HG02870 (cell line): Measurements from ENCODE around the gene TEN1.
"Not testable (repeated sequence)": the region's sequence is repeated elsewhere in the genome, so short reads cannot be mapped to it uniquely, and the experiment has no call there.

ENCODE experiments used
- ATAC-seq: cut with Tn5 transposase; IDR thresholded peaks from one replicate; pipeline ENCODE4 v1.9.1; 2021; ENCODE audit warnings: mild to moderate bottlenecking, moderate library complexity; ENCODE audit not compliant: unreplicated experiment

Gene TEN1, protein sequence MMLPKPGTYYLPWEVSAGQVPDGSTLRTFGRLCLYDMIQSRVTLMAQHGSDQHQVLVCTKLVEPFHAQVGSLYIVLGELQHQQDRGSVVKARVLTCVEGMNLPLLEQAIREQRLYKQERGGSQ

DNA sequence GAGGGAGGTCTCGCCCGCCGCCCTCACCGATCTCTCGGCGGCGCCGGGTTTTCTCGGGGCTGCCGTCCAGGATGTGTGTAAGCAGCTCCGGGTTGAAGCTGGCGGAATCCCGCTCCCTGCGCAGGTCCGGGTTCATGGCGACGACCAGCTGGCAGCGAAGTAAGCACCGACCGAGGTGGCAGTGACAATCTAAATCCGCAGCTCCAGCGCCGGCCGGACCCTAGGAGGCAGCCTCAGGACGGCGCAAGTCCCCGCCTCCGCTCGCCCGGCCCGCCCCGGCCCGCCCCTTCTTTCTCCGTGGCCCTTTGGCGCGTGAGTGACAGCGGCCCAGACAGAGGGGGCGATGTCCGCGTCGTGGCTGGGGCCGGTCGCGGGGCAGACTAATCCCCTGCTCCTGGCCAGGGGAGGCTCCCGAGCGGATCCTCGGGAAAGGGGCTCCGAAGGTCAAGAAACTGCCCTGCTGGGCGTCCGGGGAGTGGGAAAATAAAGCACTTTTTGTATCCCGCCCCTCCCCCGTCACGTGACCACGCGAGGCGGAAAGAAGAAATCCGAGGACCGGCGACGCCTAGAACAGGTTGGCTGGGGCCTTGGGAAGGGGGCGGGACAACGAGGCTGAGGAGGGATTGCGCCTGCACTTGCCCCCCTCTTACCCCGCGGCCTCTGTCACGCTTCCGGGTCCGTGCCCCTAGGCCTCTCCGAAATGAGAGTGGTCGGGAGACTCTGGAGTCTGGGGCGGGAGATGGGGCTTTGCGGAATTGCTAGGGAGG is at the start of gene TEN1, which contains the start of gene ACOX1:
Gene TEN1, plus strand, starts transcription at position 303 of the 767 bp plus-strand sequence. CDS start 6,953 bp downstream, outside the sequence.
Gene ACOX1, minus strand, starts transcription at position 229 of the 767 bp plus-strand sequence. Its CDS starts 93 bp downstream, at position 136.
- peak; percentile 92 for ATAC-seq

DNA sequence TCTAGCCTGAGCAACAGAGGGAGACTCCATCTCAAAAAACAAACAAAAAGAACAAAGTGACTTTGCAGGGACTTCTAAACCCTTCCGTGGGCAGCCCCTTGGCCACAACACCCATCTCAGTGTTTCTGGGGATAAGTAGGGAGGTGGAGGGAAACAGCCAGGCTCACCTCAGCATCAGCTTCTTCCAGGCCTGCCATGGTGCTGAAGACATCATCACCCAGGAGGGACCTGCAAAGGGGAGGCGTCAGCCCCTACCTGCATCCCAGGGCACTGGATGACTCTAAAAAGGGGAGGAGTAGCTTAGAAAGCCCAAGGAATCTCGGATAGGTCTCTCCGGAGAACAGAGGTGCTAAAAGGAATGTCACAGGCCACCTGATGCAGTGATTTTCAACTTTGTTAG is 48.0 kb upstream of the TEN1 start:
- ATAC-seq, result no peak

DNA sequence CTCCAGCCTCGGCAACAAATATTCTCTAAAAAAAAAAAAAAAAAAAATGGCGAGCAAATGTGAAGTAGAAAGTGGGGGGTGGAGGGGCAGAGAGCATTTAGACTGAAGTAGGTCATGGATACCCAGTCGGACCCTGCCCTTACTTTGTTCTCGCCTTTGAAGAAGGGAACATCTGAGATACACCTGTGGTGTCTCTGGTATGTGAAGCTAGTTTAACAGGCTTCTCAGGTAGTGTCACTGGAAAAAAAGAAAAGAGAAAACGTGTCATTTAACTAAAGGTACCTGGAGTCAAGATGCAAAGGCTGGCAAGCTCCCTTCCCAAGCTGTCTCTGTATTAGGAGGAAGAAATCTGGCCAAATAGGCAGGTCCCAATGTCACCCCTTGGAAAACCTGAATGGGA is 46.2 kb upstream of the TEN1 start:
- no peak for ATAC-seq

DNA sequence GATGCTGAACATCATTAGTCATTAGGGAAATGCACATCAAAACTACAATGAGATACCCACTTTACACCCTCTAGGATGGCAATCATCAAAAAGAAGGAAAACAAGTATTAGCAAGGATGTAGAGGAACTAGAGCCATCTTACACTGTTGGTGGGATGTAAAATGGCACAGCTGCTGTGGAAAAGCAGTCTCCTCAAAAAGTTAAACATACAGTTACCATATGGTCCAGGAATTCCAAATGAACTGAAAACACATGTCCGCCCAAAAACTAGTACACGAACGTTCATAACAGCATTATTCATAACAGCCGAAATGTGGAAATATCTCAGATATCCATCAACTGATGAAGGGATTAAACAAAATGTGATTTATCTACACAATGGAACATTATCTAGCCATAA is 45.2 kb upstream of the TEN1 start:
- ATAC-seq, result no peak

DNA sequence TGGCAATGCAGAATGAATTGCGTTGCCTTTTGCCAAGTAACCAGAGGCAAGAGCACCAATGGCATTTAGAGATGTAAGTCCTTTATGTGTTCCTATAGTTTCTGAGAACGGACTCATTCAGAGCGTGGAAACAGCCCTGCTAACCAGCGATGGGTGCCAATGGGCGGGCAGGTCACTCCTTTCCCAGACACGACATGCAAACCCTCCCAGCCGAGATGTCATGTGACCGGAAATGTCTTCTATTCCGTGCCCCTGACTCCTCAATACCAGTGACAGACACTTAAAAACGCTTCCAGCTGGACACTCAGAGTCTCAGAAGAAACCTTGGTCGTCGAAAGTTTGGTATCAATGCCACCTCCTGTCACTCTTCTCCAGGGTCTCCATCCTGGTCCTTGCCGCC is 41.4 kb upstream of the TEN1 start:
- no peak for ATAC-seq

DNA sequence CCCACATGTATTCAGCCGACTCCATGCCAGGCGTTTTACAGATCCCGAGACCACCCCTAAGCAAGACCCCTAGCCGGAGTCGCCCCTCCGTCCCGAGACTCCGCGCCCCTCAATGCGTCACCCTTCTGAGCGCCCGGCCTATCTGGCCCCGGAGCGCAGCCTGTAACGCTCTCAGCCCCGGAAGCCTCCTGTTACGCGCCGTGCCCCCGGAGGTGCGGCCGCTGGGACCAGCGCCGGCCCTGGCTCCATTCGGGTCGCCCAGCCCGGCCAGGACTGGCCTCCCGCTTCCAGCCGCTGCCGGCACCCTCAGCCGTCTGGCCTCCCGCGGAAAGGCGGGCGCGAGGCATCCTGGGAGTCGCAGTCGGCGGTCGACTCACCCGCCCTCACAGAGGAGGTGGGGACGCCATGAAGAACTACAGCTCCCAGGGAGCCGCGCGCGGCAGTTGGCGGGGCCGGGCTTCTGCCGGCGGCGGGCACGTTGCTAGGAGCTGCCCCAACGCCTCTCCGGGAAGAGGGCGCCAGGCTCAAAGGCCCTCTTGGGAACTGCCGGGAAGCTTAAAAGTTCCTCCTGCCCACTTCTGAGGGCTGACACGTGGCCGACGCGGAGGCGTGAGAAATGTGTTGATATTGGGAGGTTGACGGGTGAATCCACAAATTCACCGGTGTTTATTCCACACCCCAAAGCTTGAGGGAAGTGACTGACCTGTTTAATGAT is 38.2 kb upstream of the TEN1 start, which contains the start of gene FBF1:
Gene FBF1, minus strand, starts transcription at position 316 of the 715 bp plus-strand sequence. CDS start 2,893 bp downstream, outside the sequence.
- ATAC-seq, result peak; percentile 83

DNA sequence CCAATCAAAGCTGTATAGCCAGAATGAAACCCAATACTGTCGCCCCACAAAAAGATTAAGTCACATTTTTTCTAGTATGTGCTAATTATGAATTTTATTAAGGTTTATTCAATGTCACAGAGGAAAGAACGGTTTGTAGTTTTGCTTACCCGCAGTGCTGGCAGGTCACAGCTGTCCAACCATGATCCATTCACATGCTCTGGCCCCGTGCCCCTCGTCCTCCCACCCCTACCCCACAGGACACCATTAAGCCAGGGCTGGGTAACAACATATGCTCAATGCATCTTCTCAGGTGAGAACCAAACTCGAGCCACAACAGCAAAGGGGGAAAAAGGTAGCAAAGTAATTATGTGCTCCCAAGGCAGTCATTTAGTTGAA is 37.6 kb upstream of the TEN1 start:
- ATAC-seq, result no peak

DNA sequence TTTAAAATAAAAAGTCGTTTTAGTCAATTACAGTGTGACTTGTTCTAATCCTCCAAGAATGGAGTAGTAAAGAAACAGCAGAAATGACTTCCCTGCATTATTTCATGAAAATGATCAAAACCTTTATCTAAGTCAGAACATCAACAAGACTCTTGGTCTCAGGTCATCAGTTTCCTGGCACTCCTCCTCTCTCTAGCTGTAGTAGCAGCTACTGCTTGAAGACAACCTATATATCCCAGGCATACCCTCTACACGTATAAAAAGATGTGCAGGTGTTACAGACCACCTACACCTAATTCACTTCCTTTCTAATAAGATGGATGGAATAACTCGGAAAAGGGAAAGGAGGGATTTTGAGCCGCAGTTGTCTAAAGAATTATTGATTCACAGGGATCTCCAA is 36.6 kb upstream of the TEN1 start:
- no peak for ATAC-seq

DNA sequence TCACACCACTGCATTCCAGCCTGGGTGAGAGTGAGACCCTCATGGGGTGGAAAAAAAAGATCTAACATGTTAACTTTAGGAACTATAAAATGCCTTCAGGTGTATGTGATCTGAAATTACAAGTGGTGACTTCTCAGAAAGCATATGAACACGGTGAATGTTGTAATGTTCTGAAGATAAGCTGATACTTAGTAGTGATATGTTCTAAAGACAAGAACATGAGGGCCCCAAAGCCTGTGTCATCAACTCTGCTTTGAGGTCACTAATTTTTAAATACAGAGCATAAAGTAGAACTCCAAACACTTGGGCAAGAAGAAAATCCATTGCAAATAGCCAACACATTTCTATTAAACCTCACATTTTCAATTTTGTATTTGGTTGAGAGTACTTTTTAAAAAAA is 35.5 kb upstream of the TEN1 start:
- ATAC-seq, result no peak

DNA sequence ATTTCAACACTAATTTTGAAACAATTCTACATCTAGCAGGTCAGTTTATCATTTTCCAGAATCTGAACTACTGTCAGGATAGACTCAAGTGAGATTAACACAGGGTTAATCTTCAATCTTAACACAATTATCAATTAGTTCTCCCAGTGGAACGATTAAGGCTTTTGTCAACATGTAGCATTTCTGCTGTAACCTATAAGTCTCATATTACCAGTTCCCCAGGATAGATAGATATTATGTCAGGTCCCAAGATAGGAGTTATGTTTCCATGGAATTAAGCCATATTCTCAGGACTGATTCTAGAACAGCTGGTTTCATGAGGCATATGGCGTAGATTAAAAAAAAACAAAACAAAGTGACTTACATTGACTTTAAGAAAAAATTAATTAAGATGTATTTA is 33.8 kb upstream of the TEN1 start:
- ATAC-seq, result no peak

DNA sequence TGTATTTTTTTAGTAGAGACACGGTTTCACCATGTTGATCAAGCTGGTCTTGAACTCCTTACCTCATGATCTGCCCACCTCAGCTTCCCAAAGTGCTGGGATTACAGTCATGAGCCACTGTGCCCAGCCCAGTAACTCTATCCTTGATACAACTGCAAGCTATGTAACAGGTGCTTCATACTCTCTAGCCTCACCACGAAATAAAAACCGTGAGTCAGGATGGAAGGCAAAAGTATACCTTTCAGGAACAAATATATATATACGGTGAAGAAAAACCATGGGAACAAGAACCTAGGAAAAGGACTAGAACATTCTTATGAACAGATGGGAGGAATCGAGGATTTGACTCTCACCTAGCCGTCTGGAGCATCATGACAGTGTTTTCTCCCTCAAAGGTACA is 28.6 kb upstream of the TEN1 start:
- no peak for ATAC-seq

DNA sequence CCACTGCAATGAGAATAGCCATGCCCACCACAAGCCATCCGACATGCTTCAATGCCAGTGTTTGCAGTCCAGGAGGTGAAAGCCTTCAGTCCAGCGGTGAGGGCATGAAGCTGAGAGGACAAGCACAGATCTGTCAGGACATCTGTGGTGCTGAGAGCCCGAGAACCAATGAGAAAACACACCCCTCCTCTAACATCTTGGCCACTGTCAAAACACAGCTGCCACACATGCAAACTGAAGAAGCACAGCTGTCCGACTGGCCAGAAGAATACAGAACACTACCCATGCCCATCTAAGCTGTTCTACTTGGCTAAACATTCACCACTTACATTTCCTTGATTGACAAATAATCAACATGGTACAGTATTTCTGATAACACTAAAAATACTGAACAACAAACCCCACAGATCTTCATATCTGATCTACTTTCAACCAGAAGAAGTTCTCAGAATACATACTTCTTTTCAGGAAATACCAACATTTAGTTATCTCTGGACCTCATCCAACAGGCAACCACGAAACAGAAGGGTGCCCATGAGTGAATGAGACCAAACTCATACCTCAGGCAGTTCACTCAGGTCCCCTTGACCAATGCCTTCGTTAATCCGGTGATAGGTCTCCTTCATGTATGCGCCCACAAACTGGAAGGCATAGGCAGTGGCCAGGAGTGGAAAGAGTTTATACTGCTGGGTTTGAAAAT is 28.0 kb upstream of the TEN1 start:
- no peak for ATAC-seq

DNA sequence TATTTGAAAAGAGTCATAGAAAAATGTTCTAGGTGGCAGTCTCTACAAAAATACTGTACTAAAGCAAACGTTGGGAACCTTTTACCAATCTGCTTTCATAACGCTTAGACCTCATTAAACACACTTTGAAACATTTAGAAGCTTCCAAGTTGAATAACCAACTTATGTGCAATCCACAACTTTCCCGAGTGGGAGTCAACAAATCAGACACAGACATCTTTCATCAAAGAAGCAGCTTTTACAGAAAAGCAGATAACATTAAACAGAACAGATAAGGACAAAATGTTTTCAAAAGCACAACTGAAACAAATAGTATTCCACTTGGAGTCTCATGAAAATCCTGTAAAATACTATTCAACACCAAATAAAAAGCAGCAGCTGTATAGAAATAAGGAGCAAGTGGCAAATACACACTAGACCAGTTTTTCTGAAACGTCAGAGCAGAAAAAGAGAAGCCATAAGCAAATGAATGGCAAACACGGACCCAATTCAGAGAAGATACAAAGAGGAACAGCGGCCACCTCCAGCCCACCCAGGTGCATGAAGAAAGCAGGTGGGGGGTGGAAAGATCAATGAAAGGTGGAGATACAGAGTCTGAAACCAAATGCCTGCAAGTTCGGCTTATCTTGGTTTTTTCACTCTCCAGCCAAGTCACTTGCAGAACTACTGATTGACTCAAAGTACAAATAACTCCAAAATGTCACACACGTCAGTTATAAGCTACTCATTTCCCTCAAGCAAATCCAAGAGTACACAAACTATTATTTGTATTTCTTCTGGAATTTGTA is 19.8 kb upstream of the TEN1 start:
- no peak for ATAC-seq

DNA sequence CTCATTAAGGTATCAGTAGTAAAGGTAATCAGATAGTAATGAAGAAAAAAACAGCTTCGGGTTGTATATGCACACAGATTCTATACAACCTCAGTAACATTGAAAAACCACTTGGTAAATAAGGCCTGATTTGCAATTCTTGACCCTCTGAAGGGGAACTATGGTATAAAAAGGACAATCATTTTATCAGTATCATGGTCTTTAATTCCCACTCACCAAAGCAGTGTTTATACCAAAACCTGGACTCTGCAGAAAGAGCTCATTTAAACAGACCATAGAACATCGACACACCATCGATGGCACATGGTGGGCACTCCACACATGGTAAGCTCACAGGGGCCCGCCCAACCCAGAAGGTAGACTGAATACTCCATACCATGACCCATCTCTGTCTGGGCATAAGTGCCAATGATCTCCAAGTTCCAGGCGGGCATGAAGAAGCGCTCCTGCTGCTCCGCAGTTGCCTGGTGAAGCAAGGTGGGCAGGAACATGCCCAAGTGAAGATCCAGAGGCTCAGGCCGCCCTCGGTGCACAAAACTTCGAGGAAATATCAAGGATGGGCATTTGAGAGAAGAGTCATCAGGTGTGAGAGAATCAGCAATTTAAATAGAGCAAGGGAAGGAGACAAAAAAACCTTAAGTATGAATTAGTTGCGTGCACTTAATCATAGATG is 19.1 kb upstream of the TEN1 start:
- no peak for ATAC-seq

DNA sequence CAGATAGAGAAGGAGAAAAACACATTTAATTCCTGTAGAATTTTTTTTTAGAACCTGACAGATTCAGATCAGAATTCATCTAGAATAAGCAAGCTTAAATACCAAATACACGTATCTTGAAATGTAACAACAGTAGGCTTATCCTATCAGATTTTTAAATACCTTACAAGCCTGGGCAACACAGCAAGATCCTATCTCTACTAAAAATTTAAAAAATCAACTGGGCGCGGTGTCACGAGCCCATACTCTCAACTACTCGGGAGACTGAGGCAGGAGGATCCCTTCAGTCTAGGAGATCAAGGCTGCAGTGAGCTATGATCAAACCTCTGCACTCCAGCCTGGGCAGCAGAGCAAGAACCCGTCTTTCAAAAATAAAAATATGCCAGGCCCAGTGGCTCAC is 13.6 kb upstream of the TEN1 start:
- no peak for ATAC-seq

DNA sequence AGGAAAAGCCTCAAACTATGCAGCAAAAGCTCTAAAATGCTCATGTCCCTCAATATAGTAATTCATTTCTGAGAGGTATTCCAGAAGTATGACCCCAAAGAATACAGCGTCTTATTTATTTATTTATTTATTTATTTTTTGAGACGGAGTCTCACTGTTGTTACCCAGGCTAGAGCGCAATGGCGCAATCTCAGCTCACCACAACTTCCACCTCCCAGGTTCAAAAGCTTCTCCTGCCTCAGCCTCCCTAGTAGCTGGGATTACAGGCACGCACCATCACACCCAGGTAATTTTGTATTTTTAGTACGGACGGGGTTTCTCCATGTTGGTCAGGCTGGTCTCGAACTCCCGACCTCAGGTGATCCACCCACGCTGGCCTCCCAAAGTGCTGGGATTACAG is 10.0 kb upstream of the TEN1 start:
- not testable (repeated sequence) for ATAC-seq

DNA sequence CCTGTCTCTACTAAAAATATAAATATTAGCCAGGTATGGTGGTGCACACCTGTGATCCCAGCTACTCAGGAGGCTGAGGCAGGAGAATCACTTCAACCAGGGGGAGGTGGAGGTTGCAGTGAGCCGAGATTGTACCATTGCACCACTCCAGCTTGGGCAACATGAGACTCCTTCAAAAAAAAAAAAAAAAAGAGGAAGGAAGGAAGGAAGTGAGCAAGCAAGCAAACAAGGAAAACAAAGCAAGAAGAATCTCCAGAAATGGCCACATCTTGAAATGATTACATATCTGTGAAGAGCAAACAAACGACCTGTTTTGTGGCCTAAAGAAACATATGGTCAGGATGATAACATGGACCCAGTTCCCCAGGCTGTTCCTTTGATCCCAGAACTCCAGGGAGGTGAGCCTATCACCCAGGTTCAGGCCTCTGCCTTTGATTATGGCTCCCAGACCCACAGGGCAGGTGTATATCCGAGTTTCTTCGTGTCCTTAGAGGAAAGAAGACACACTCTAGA is 9.0 kb upstream of the TEN1 start:
- no peak for ATAC-seq

DNA sequence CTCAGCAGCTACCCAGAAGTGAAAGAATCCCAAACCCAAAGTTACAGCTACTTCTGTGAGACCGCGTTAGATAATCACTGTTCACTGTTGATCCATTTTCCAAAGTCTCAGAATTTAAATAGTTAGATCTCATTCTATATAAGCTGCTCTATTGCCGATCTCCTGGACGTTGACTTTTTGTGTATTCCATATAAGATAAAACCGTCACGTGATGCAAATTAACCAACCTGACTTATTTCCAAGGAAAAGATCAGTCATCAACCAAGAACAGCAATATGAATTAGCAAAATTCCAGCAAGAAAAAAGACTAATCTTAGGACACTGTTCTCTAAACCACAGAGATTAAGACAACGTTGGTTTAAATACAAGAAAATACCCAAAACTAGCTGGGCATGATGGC is 8.4 kb upstream of the TEN1 start:
- ATAC-seq, result no peak

DNA sequence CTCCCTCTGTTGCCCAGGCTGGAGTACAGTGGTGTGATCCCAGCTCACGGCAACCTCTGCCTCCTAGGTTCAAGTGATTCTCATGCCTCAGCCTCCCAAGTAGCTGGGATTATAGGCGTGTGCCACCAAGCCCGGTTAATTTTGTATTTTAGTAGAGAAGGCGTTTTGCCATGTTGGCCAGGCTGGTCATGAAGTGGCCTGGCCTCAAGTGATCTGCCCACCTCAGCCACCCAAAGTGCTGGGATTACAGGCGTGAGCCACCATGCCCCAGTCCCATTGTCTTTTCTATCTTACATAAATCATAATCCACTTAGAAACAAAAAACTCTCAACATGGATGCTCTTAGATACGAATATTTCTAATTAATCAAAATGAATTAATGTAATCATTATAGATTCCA is 3.9 kb upstream of the TEN1 start:
- not testable (repeated sequence) for ATAC-seq

DNA sequence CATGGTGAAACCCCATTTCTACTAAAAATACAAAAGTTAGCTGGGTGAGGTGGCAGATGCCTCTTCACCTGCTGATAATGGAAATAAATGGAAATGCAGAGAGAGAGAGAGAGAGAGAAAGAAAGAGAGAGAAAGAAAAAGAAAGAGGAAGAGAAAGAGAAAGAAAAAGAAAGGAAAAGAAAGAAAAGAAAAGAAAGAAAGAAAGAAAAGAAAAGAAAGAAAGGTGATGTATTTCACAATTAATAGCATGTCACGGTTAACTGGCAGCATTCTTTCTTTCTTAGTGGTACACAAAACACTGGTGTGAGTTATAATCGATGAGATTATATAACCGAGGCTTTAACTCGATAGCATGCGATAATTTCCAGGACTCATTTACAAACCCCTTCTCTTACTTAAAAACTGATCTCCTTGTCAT is 3.3 kb upstream of the TEN1 start:
- ATAC-seq, result no peak
